K562 (cell line): ENCODE measurements around the gene HNRNPF. TPM values are rescaled to one million over a fixed set of nuclear protein-coding genes. Genes with fewer than 3 reads are reported as not detected.
A peak's percentile ranks its signal among the peaks of the same experiment; 100 is the strongest.

Source experiments
- ARID1B ChIP-seq: fragments of 450-650 bp; IDR thresholded peaks from 2 replicates; pipeline ENCODE4 v1.6.1; 2016; ENCODE audit warnings: antibody characterized with exemption, mild to moderate bottlenecking, inconsistent platforms
- BCL6 ChIP-seq: fragments of 250-450 bp; sonication (Bioruptor Pico); IDR thresholded peaks from 2 replicates; pipeline ENCODE4 v1.4.0; 2020
- EGR1 ChIP-seq: fragments of 450-650 bp; conservative IDR thresholded peaks from 2 replicates; pipeline ENCODE4 v1.6.1; 2017; ENCODE audit warnings: mild to moderate bottlenecking
- ERF ChIP-seq: fragments of 450-650 bp; formaldehyde crosslinking; IDR thresholded peaks from 2 replicates; pipeline ENCODE4 v1.4.0; 2020; ENCODE audit warnings: mild to moderate bottlenecking, mixed read lengths
- HEY1 ChIP-seq: fragments of 250-450 bp; sonication (Bioruptor Pico); IDR thresholded peaks from 2 replicates; pipeline ENCODE4 v1.5.0; 2020; ENCODE audit warnings: mild to moderate bottlenecking, moderate library complexity, borderline replicate concordance
- HMBOX1 ChIP-seq: sonication (generic); IDR thresholded peaks from 2 replicates; pipeline ENCODE4 v1.6.1; 2016
- HOXB6 ChIP-seq: fragments of 250-450 bp; sonication (Bioruptor Pico); IDR thresholded peaks from 2 replicates; pipeline ENCODE4 v1.5.1; 2022; ENCODE audit warnings: mild to moderate bottlenecking, borderline replicate concordance
- IRF9 ChIP-seq: fragments of 450-650 bp; IDR thresholded peaks from 2 replicates; pipeline ENCODE4 v1.6.1; 2016; ENCODE audit warnings: missing biosample characterization, missing genetic modification characterization
- JUNB ChIP-seq: fragments of 450-650 bp; formaldehyde crosslinking; conservative IDR thresholded peaks from 2 replicates; pipeline ENCODE4 v1.4.0; 2020; ENCODE audit warnings: mild to moderate bottlenecking
- KDM1A ChIP-seq, 2 experiments: fragments of 450-650 bp; IDR thresholded peaks; 2 replicates each; pipeline ENCODE4 v1.6.1; 2016; ENCODE audit warnings: mild to moderate bottlenecking in 2 of 2
- POLR2AphosphoS2 ChIP-seq: IDR thresholded peaks from 2 replicates; pipeline ENCODE4 v1.6.1; 2012; ENCODE audit warnings: low read length, improper control_type of control experiment
- ZNF311 ChIP-seq: fragments of 250-450 bp; sonication (Bioruptor Pico); IDR thresholded peaks from 2 replicates; pipeline ENCODE4 v1.4.0; 2020; ENCODE audit warnings: mild to moderate bottlenecking, moderate library complexity
- ZNF518B ChIP-seq: fragments of 250-450 bp; sonication (Bioruptor Pico); IDR thresholded peaks from 2 replicates; pipeline ENCODE4 v1.5.0; 2021; ENCODE audit warnings: mild to moderate bottlenecking, moderate library complexity
- polyA plus RNA-seq, 8 experiments: library from polyadenylated mRNA; depleted of rRNA in 4 of 8; stranded (reverse) in 5 of 8; unstranded in 3 of 8; fragments of >200 nt; fragmentation: Nextera tagmentation in 2 of 8; fragmentation: Illumina TruSeq in 1 of 8; extraction: Ambion mirVana in 2 of 8; extraction: Trizol in 1 of 8; gene quantifications; 2 replicates each; pipeline versions ENCODE4 v1.2.1 to v1.2.3, GENCODE V29; 2011 to 2014; ENCODE audit warnings: inconsistent platforms in 1 of 8, missing spikeins in 1 of 8
- total RNA-seq, 7 experiments: library from RNA; depleted of rRNA in 6 of 7; stranded (reverse); fragments of >200 nt in 6 of 7; fragmentation: Illumina TruSeq in 2 of 7; extraction: Trizol in 2 of 7; gene quantifications; 2 replicates each; pipeline versions ENCODE4 v1.2.1 to v1.2.3, GENCODE V29; 2011 to 2021; ENCODE audit warnings: low replicate concordance in 1 of 7
- TF ChIP-seq, protein P1 (sequence below): fragments of 450-650 bp; IDR thresholded peaks from 2 replicates; pipeline ENCODE4 v1.6.1; 2017; ENCODE audit warnings: antibody characterized with exemption, mild to moderate bottlenecking
- TF ChIP-seq, protein P2 (sequence below): fragments of 450-650 bp; IDR thresholded peaks from 2 replicates; pipeline ENCODE4 v1.6.1; 2016

HNRNPF gene
- total and polyA plus RNA-seq, 9 of the 15 experiments (the other 6 are each of a cell fraction or from before 2014, with no cell fraction given), result 192 to 489 (median 416) TPM

DNA sequence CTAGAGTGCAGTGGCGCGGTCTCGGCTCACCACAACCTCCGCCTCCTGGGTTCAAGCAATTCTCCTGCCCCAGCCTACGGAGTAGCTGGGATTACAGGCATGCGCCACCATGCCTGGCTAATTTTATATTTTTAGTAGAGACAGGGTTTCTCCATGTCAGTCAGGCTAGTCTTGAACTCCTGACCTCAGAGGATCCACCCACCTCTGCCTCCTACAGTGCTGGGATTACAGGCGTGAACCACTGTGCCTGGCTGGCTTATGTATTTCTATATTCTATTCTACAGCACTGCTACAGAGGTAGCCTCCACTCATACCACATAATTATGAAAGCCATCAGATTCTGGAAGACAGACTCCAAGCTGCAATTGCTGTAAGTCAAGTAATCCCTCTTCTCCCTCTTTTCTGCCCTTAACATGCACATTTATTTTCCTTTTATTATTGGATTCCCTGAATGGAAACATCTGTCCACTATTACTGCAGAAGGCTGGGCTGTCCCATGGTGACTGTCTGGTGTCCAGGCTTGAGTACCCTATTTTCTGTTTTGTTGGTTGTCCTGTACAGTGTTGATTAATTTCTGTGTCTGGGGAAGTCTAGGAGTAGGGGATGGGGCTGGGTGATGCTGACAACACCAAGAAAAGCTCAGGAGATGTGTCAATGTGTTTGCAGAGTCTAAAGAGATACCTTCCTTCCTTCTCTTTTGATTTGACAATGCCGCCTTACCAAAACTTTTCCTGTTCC, 22.1 kb upstream of the HNRNPF start (continued):
- TF ChIP-seq JUNB (CRISPR knock-in tag) (no peak), IRF9 (tag) (no peak), EGR1 (peak; percentile 67), POLR2AphosphoS2 (no peak), KDM1A (IDR thresholded peaks at IDR 0.05) (peak in 1 of 2 experiments; percentile 27; a peak in 1 of 4 replicates), ARID1B (0 out of 2 replicates have a peak, but pooled peaks have one; percentile 24), ZNF311 (CRISPR knock-in tag) (no peak), ZNF518B (no peak), HEY1 (CRISPR knock-in tag) (no peak), HMBOX1 (peak; percentile 15; the same call in 1 of the 2 replicates), BCL6 (no peak), ERF (no peak), HOXB6 (CRISPR knock-in tag) (no peak)
- TF ChIP-seq, protein P1, sequence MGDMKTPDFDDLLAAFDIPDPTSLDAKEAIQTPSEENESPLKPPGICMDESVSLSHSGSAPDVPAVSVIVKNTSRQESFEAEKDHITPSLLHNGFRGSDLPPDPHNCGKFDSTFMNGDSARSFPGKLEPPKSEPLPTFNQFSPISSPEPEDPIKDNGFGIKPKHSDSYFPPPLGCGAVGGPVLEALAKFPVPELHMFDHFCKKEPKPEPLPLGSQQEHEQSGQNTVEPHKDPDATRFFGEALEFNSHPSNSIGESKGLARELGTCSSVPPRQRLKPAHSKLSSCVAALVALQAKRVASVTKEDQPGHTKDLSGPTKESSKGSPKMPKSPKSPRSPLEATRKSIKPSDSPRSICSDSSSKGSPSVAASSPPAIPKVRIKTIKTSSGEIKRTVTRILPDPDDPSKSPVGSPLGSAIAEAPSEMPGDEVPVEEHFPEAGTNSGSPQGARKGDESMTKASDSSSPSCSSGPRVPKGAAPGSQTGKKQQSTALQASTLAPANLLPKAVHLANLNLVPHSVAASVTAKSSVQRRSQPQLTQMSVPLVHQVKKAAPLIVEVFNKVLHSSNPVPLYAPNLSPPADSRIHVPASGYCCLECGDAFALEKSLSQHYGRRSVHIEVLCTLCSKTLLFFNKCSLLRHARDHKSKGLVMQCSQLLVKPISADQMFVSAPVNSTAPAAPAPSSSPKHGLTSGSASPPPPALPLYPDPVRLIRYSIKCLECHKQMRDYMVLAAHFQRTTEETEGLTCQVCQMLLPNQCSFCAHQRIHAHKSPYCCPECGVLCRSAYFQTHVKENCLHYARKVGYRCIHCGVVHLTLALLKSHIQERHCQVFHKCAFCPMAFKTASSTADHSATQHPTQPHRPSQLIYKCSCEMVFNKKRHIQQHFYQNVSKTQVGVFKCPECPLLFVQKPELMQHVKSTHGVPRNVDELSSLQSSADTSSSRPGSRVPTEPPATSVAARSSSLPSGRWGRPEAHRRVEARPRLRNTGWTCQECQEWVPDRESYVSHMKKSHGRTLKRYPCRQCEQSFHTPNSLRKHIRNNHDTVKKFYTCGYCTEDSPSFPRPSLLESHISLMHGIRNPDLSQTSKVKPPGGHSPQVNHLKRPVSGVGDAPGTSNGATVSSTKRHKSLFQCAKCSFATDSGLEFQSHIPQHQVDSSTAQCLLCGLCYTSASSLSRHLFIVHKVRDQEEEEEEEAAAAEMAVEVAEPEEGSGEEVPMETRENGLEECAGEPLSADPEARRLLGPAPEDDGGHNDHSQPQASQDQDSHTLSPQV, result 0 out of 2 replicates have a peak, but pooled peaks have one; percentile 37
- TF ChIP-seq, protein P2, sequence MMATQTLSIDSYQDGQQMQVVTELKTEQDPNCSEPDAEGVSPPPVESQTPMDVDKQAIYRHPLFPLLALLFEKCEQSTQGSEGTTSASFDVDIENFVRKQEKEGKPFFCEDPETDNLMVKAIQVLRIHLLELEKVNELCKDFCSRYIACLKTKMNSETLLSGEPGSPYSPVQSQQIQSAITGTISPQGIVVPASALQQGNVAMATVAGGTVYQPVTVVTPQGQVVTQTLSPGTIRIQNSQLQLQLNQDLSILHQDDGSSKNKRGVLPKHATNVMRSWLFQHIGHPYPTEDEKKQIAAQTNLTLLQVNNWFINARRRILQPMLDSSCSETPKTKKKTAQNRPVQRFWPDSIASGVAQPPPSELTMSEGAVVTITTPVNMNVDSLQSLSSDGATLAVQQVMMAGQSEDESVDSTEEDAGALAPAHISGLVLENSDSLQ, result peak; percentile 84
